Nephron progenitor cell (in vitro differentiated cells): ENCODE results near the gene MYL5.
"Not testable (repeated sequence)": the region's sequence is repeated elsewhere in the genome, so short reads cannot be mapped to it uniquely, and the experiment has no call there.

Source experiments
- DNase-seq: peaks from one replicate; pipeline ENCODE4 v3.0.0; 2021
- H3K27ac Mint-ChIP-seq: 2 replicates; pipeline ENCODE4 v1.8.0; 2021; ENCODE audit warnings: mild to moderate bottlenecking, moderate library complexity, mixed read lengths
- H3K27me3 Mint-ChIP-seq: 2 replicates; pipeline ENCODE4 v1.8.0; 2021; ENCODE audit warnings: mild to moderate bottlenecking, low read depth, mixed read lengths; ENCODE audit not compliant: poor library complexity
- H3K36me3 Mint-ChIP-seq: 2 replicates; pipeline ENCODE4 v1.8.0; 2021; ENCODE audit warnings: low read depth, mixed read lengths
- H3K4me1 Mint-ChIP-seq: 2 replicates; pipeline ENCODE4 v1.8.0; 2021; ENCODE audit warnings: mixed read lengths
- H3K4me3 Mint-ChIP-seq: 2 replicates; pipeline ENCODE4 v1.8.0; 2021; ENCODE audit warnings: mild to moderate bottlenecking, moderate library complexity, mixed read lengths
- H3K9me3 Mint-ChIP-seq: 2 replicates; pipeline ENCODE4 v1.8.0; 2021; ENCODE audit warnings: mild to moderate bottlenecking, moderate library complexity, mixed read lengths
- TF ChIP-seq, protein P1 (sequence below): fragments of 200-600 bp; sonication (generic); IDR thresholded peaks from 2 replicates; pipeline ENCODE4 v1.5.0; 2021; ENCODE audit warnings: antibody characterized with exemption

MYL5 gene

DNA sequence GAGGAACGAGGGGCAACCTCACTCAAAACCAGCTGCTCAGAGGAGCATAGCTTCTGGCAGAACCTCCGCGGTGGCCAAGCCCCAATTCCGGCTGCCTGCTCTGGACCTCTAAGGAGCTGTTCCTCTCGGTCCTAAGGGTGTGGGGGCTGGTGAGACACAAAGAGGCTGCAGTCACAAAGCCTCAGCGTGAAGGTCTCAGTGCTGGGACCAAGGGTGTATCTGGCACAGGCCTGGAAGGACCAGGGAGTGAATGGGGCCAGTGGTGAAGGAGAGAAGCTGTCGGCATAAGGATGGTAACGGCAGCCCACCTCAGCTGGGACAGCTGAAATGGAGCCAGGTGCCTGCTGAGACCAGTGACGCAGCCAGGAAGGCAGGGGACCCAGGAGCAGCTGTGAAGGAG, 43.7 kb upstream of the MYL5 start:
- Mint-ChIP-seq H3K27me3 (peaks cover 12% of the 10 kb centered on the region), H3K9me3 (peaks cover 19% of the 10 kb centered on the region), H3K4me1 (peaks cover 39% of the 10 kb centered on the region), H3K4me3 (no peak overlapping the region), H3K36me3 (peaks cover 7% of the 10 kb centered on the region), H3K27ac (peak overlapping the region; percentile 46)
- no peak for DNase-seq
- TF ChIP-seq, protein P1, sequence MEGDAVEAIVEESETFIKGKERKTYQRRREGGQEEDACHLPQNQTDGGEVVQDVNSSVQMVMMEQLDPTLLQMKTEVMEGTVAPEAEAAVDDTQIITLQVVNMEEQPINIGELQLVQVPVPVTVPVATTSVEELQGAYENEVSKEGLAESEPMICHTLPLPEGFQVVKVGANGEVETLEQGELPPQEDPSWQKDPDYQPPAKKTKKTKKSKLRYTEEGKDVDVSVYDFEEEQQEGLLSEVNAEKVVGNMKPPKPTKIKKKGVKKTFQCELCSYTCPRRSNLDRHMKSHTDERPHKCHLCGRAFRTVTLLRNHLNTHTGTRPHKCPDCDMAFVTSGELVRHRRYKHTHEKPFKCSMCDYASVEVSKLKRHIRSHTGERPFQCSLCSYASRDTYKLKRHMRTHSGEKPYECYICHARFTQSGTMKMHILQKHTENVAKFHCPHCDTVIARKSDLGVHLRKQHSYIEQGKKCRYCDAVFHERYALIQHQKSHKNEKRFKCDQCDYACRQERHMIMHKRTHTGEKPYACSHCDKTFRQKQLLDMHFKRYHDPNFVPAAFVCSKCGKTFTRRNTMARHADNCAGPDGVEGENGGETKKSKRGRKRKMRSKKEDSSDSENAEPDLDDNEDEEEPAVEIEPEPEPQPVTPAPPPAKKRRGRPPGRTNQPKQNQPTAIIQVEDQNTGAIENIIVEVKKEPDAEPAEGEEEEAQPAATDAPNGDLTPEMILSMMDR = no peak

DNA sequence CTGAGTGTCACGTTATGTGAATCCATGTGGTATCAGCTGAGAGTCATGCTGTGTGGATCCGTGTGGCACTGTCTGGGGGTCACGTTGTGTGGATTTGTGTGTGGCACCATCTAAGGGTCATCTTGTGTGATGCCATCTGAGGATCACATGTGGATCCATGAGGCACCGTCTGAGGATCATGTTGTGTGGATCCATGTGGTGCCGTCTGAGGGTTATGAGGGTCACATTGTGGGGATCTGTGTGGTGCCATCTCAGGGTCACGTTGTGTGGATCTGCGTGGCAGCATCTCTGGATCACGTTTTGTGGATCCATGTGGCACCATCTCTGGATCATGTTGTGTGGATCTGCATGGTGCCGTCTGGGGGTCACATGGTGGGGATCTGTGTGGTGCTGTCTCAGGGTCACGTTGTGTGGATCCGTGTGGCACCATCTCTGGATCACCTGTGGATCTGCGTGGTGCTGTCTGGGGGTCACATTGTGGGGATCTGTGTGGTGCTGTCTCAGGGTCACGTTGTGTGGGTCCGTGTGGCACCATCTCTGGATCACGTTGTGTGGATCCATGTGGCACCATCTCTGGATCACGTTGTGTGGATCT, 42.0 kb upstream of the MYL5 start:
- no peak overlapping the region for H3K27ac Mint-ChIP-seq
- DNase-seq = no peak
- peaks cover 27% of the 10 kb centered on the region for H3K4me1 Mint-ChIP-seq
- no peak overlapping the region for H3K4me3 Mint-ChIP-seq
- H3K36me3 Mint-ChIP-seq = peaks cover 7% of the 10 kb centered on the region
- peaks cover 19% of the 10 kb centered on the region for H3K9me3 Mint-ChIP-seq
- peaks cover 14% of the 10 kb centered on the region for H3K27me3 Mint-ChIP-seq
- TF ChIP-seq, protein P1 = no peak

DNA sequence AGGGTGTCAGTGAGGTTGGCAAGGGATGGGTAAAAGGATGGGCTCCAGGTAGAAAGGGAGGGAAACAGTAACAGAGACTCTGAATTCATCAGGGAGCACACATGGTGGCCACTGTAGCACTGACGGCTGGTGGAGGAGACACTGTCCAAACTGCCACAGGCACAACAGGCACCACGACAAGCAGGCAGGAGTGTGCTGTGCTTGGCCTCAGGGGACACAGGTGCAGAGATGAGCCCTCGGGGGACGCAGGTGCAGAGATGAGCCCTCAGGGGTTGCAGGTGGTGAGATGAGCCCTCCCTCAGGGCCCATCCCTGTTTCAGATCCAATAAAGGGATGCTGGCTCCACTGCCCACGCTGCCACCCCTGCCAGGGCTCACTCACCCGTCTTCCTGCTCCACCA, 41.4 kb upstream of the MYL5 start:
- TF ChIP-seq, protein P1 = no peak
- Mint-ChIP-seq H3K4me3 (no peak overlapping the region), H3K27me3 (peaks cover 14% of the 10 kb centered on the region), H3K36me3 (peaks cover 7% of the 10 kb centered on the region), H3K9me3 (peaks cover 19% of the 10 kb centered on the region), H3K4me1 (peaks cover 33% of the 10 kb centered on the region), H3K27ac (no peak overlapping the region)
- no peak for DNase-seq

DNA sequence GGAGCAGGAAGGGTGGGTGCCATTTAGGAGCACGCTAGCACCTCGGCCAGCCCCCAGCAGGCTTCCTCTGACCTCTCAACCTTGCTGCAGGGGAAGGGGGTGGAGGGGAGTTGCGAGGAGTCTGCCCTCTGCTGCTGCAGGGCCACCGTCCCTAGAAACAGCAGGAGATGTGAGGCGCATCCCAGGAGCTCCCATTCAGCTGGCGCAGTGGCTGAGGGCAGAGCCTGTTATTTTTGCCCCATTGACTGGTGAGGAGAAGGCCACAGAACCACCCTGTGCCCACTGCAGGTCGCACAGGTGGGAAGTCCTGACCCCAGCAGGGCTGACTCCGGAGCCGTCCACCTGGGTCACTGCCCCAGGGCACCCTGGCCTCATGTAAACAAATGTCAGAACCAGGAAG, 40.9 kb upstream of the MYL5 start:
- Mint-ChIP-seq H3K4me3 (no peak overlapping the region), H3K36me3 (peaks cover 7% of the 10 kb centered on the region), H3K9me3 (peaks cover 19% of the 10 kb centered on the region), H3K4me1 (peaks cover 35% of the 10 kb centered on the region), H3K27me3 (peaks cover 14% of the 10 kb centered on the region), H3K27ac (no peak overlapping the region)
- TF ChIP-seq, protein P1 = no peak
- no peak for DNase-seq

DNA sequence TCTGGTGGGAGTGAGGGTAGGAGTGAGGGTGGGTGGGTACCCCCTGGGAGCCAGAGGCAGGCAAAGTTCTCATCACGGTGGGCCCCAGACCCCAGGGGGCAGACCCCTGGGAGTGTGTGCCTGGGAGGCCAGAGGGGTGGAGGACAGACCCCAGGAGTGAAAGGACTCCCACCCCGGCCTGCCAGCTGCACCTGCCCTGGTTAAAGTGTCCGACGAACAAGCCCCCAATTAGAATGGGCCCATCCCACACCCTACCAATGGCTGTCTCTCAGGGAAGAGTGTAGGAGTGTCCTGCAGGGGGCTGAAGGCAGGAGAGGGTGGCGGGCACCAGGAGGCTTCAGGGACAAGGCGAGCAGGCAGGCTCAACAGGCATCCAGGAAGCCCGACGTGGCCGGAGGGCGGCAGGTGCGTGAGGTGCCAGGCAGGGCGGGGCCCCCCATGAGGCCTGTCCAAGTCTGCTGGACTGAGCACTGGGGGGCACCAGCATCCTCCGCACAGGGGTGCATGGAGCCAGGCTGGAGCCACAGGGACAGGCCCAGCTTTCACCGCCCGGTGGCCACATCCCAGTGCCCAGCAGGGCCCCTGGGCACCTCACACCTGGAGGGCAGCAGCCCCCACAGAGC, 40.3 kb upstream of the MYL5 start:
- H3K9me3 Mint-ChIP-seq = peaks cover 19% of the 10 kb centered on the region
- peaks cover 17% of the 10 kb centered on the region for H3K27me3 Mint-ChIP-seq
- DNase-seq = no peak
- TF ChIP-seq, protein P1 = no peak
- no peak overlapping the region for H3K4me3 Mint-ChIP-seq
- H3K27ac Mint-ChIP-seq = no peak overlapping the region
- H3K36me3 Mint-ChIP-seq = peaks cover 7% of the 10 kb centered on the region
- H3K4me1 Mint-ChIP-seq = peaks cover 35% of the 10 kb centered on the region

DNA sequence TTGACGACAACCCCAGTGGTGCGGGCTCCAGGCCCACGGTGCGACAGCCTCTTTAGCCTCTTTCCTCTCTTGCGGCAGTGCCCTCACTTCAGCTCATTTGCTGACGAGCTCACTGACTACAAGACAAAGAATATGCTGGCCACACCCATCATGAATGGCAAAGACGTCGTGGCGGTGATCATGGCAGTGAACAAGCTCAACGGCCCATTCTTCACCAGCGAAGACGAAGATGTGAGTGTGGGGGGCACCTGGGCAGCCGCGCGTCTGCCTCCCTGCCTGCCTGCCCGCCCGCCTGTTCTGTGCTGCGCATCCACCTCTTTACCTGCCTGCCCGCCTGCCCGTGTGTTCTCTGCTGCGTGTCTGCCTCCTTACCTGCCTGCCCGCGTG, 39.8 kb upstream of the MYL5 start:
- Mint-ChIP-seq H3K4me1 (peaks cover 34% of the 10 kb centered on the region), H3K27ac (no peak overlapping the region), H3K36me3 (peaks cover 7% of the 10 kb centered on the region), H3K4me3 (no peak overlapping the region), H3K27me3 (peaks cover 20% of the 10 kb centered on the region), H3K9me3 (peaks cover 19% of the 10 kb centered on the region)
- TF ChIP-seq, protein P1 = no peak
- no peak for DNase-seq

DNA sequence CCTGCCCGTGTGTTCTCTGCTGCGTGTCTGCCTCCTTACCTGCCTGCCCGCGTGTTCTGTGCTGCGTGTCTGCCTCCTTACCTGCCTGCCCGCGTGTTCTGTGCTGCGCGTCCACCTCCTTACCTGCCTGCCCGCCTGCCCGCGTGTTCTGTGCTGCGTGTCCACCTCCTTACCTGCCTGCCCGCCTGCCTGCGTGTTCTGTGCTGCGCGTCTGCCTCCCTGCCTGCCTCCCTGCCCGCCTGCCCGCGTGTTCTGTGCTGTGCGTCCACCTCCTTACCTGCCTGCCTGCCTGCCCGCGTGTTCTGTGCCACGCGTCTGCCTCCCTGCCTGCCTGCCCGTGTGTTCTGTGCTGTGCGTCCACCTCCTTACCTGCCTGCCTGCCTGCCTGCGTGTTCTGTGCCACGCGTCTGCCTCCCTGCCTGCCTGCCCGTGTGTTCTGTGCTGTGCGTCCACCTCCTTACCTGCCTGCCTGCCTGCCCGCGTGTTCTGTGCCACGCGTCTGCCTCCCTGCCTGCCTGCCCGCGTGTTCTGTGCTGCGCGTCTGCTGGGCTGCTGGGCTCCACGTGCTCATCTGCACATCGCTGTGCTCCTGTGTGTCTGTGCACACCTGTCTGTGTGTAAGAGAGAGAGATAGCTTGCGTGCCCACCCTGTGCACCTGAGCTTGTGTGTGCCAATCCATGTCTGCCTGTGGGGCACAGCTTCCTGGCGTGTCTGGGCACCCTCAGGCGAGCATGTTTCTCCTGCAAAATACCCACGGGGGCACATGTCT, 39.1 kb upstream of the MYL5 start:
- DNase-seq, H3K4me3 Mint-ChIP-seq, H3K36me3 Mint-ChIP-seq, H3K27ac Mint-ChIP-seq: not testable (repeated sequence)
- H3K9me3 Mint-ChIP-seq = peaks cover 20% of the 10 kb centered on the region
- H3K27me3 Mint-ChIP-seq = peaks cover 17% of the 10 kb centered on the region
- peaks cover 27% of the 10 kb centered on the region for H3K4me1 Mint-ChIP-seq
